ENCODE results near the gene SLC25A25. TPM values are rescaled to one million over a fixed set of nuclear protein-coding genes. Genes with fewer than 3 reads are reported as not detected.

The SLC25A25 gene
- total and polyA plus RNA-seq, 12 donors = 11.4 to 60.6 (median 15.6) TPM

GRCh38 chr9:128124873-128125579, 57.0 kb downstream of the SLC25A25 start:
- intact Hi-C loops (cut with DNase I) = loop anchor here in 1 of 2 donors (5.0 kb wide), 1 partner anchor 183 kb away; no protein-coding TSS in a partner anchor
- Histone ChIP-seq H3K9me3 (replicated peaks in 1 of 3) (no peaks in the 10 kb centered on the region), H3K4me1 (replicated peaks in 1 of 2) (peaks cover 21 to 29% of the 10 kb centered on the region in 2 donors), H3K27me3 (no peaks in the 10 kb centered on the region), H3K27ac (peak overlapping the region in 1 of 5 donors; percentile 41), H3K4me3 (no peak overlapping the region), H3K36me3 (replicated peaks in 1 of 2) (peaks cover 0 to 50% of the 10 kb centered on the region in 2 donors)
- TF ChIP-seq POLR2A (IDR thresholded peaks at IDR 0.05) = no peak
- TF ChIP-seq CTCF (IDR thresholded peaks at IDR 0.05) = peak; percentile 21 to 48 (median 41)
- DNase-seq = peak in 6 of 7 donors; percentile 58 to 77 (median 68)
- WGBS, 4 donors = 69 to 80% (median 73%) methylated on average over 12 to 16 of the region's 16 CpGs

- no peak for TF ChIP-seq CTCF (IDR thresholded peaks at IDR 0.05)
- no peak for TF ChIP-seq POLR2A (IDR thresholded peaks at IDR 0.05)
- WGBS, 4 donors = 17 to 42% (median 34%) methylated on average over 2 to 10 of the region's 10 CpGs
- Histone ChIP-seq H3K27ac (peak overlapping the region in 1 of 5 donors; percentile 41), H3K4me1 (replicated peaks in 1 of 2) (peaks cover 21 to 29% of the 10 kb centered on the region in 2 donors), H3K36me3 (replicated peaks in 1 of 2) (peaks cover 0 to 44% of the 10 kb centered on the region in 2 donors), H3K4me3 (no peak overlapping the region), H3K27me3 (no peaks in the 10 kb centered on the region), H3K9me3 (replicated peaks in 1 of 3) (no peaks in the 10 kb centered on the region)
- intact Hi-C loops (cut with DNase I) = no loop called here
- DNase-seq = peak in 2 of 7 donors; percentile 25 to 44
Measured at GRCh38 chr9:128125580-128126354, 57.7 kb downstream of the SLC25A25 start.

- 0 to 1% methylated on average over 56 of the region's 56 CpGs; no CpG with 5 or more reads in 2 of the 4 donors for WGBS, 4 donors
- Histone ChIP-seq H3K9me3 (replicated peaks in 1 of 3) (no peaks in the 10 kb centered on the region), H3K4me1 (replicated peaks in 1 of 2) (peaks cover 21 to 29% of the 10 kb centered on the region in 2 donors), H3K4me3 (peak within 1 kb of the TSS; percentile 77 to 94 (median 84)), H3K27ac (peak within 1 kb of the TSS; percentile 90 to 98 (median 95)), H3K27me3 (no peaks in the 10 kb centered on the region), H3K36me3 (replicated peaks in 1 of 2) (peaks cover 0 to 26% of the 10 kb centered on the region in 2 donors)
- intact Hi-C loops (cut with DNase I) = no loop called here
- peak in 1 of 2 donors; percentile 24 for TF ChIP-seq POLR2A (IDR thresholded peaks at IDR 0.05)
- no peak for TF ChIP-seq CTCF (IDR thresholded peaks at IDR 0.05)
- DNase-seq = peak; percentile 75 to 88 (median 81)
Measured at GRCh38 chr9:128127568-128127989, 59.5 kb downstream of the SLC25A25 start, which contains the start of gene PTGES2. Gene PTGES2 (minus strand): TSS chr9:128127729. CDS start chr9:128127717, 12 bp downstream.

Measured in adrenal gland (tissue), 12 donors.